HepG2 (cell line): ENCODE results near the gene VSX1. TPM values are rescaled to one million over a fixed set of nuclear protein-coding genes. Genes with fewer than 3 reads are reported as not detected.
A peak's percentile ranks its signal among the peaks of the same experiment; 100 is the strongest.

Experiments
- DMAP1 ChIP-seq: IDR thresholded peaks from 2 replicates; pipeline ENCODE4 v1.6.1; 2016
- ELF1 ChIP-seq: sonication (generic); formaldehyde crosslinking; IDR thresholded peaks from 2 replicates; pipeline ENCODE4 v1.4.0; 2020; ENCODE audit warnings: missing genetic modification reagents
- GTF3A ChIP-seq: sonication (generic); formaldehyde crosslinking; conservative IDR thresholded peaks from 2 replicates; pipeline ENCODE4 v1.4.0; 2020; ENCODE audit warnings: mild to moderate bottlenecking, missing genetic modification reagents
- PATZ1 ChIP-seq: sonication (generic); formaldehyde crosslinking; IDR thresholded peaks from 2 replicates; pipeline ENCODE4 v1.4.0; 2020; ENCODE audit warnings: missing genetic modification reagents
- PREB ChIP-seq: sonication (generic); formaldehyde crosslinking; IDR thresholded peaks from 2 replicates; pipeline ENCODE4 v1.4.0; 2020; ENCODE audit warnings: missing genetic modification reagents
- SIN3A ChIP-seq: IDR thresholded peaks from 2 replicates; pipeline ENCODE4 v1.6.1; 2011; ENCODE audit warnings: low read depth, mild to moderate bottlenecking, control low read depth, low read length, borderline replicate concordance
- SMC3 ChIP-seq: IDR thresholded peaks from 2 replicates; pipeline ENCODE4 v1.6.1; 2011; ENCODE audit warnings: low read length, improper control_type of control experiment
- SPEN ChIP-seq: sonication (generic); formaldehyde crosslinking; IDR thresholded peaks from 2 replicates; pipeline ENCODE4 v1.5.1; 2020; ENCODE audit warnings: low read depth, mild to moderate bottlenecking, missing genetic modification reagents
- ZBTB2 ChIP-seq: sonication (generic); formaldehyde crosslinking; IDR thresholded peaks from 2 replicates; pipeline ENCODE4 v1.8.0; 2022; ENCODE audit warnings: low read depth, missing genetic modification reagents
- ZNF124 ChIP-seq: sonication (generic); formaldehyde crosslinking; IDR thresholded peaks from 2 replicates; pipeline ENCODE4 v1.4.0; 2020; ENCODE audit warnings: missing genetic modification reagents
- ZNF225 ChIP-seq: sonication (generic); formaldehyde crosslinking; IDR thresholded peaks from 2 replicates; pipeline ENCODE4 v1.4.0; 2020; ENCODE audit warnings: mild to moderate bottlenecking, missing genetic modification reagents
- ZNF446 ChIP-seq: sonication (generic); formaldehyde crosslinking; IDR thresholded peaks from 2 replicates; pipeline ENCODE4 v1.5.0; 2020; ENCODE audit warnings: mild to moderate bottlenecking, missing genetic modification reagents
- ZNF468 ChIP-seq: sonication (generic); formaldehyde crosslinking; IDR thresholded peaks from 2 replicates; pipeline ENCODE4 v1.8.0; 2022; ENCODE audit warnings: mild to moderate bottlenecking, moderate library complexity, missing genetic modification reagents
- ZNF546 ChIP-seq: sonication (generic); formaldehyde crosslinking; conservative IDR thresholded peaks from 2 replicates; pipeline ENCODE4 v1.8.1; 2023; ENCODE audit warnings: mild to moderate bottlenecking, missing genetic modification reagents
- ZNF557 ChIP-seq: sonication (generic); formaldehyde crosslinking; IDR thresholded peaks from 2 replicates; pipeline ENCODE4 v1.4.0; 2020; ENCODE audit warnings: missing genetic modification reagents
- ZNF768 ChIP-seq: sonication (generic); formaldehyde crosslinking; IDR thresholded peaks from 2 replicates; pipeline ENCODE4 v1.4.0; 2020; ENCODE audit warnings: missing genetic modification reagents
- ZNF850 ChIP-seq: sonication (generic); formaldehyde crosslinking; conservative IDR thresholded peaks from 2 replicates; pipeline ENCODE4 v1.9.0; 2021; ENCODE audit warnings: mild to moderate bottlenecking, missing genetic modification reagents
- polyA plus RNA-seq, 8 experiments: library from polyadenylated mRNA; depleted of rRNA in 3 of 8; stranded (reverse) in 7 of 8; unstranded in 1 of 8; fragments of >200 nt; fragmentation: Illumina TruSeq in 4 of 8; extraction: Trizol in 4 of 8; gene quantifications; 2 replicates each; pipeline versions ENCODE4 v1.2.1 to v1.2.3, GENCODE V29; 2011 to 2016; ENCODE audit warnings: low read depth in 4 of 8, missing spikeins in 1 of 8, mixed read lengths in 1 of 8; ENCODE audit not compliant: insufficient read depth in 1 of 8
- total RNA-seq, 5 experiments: library from RNA; depleted of rRNA; stranded (reverse); fragments of >200 nt; fragmentation: Illumina TruSeq; extraction: Trizol; gene quantifications; 2 replicates each; pipeline ENCODE4 v1.2.3, GENCODE V29; 2016; ENCODE audit warnings: low read depth in 1 of 5
- TF ChIP-seq, protein P1 (sequence below): IDR thresholded peaks from 2 replicates; pipeline ENCODE4 v1.6.1; 2016; ENCODE audit warnings: missing genetic modification reagents, missing compliant biosample characterization
- TF ChIP-seq, protein P2 (sequence below): sonication (generic); formaldehyde crosslinking; conservative IDR thresholded peaks from 2 replicates; pipeline ENCODE4 v1.4.0; 2020; ENCODE audit warnings: missing genetic modification reagents
- TF ChIP-seq, protein P3 (sequence below): IDR thresholded peaks from 2 replicates; pipeline ENCODE4 v1.6.1; 2016; ENCODE audit warnings: missing compliant biosample characterization, missing genetic modification reagents, borderline replicate concordance

Gene VSX1
- total and polyA plus RNA-seq, 2 of the 13 experiments (the other 11 are each of a cell fraction or from before 2014, with no cell fraction given) = 0.04 TPM; not detected in 1

GRCh38 chr20:25057234-25058050 lies 24.5 kb downstream of the VSX1 start (continued):
- TF ChIP-seq SPEN (peak; percentile 21), PATZ1 (CRISPR knock-in tag) (peak; percentile 89), SMC3 (no peak), GTF3A (CRISPR knock-in tag) (0 out of 2 replicates have a peak, but pooled peaks have one; percentile 7), ZBTB2 (CRISPR knock-in tag) (no peak; the same call in 1 of the 2 replicates), ZNF546 (CRISPR knock-in tag) (peak; percentile 87; the same call in 1 of the 2 replicates), PREB (CRISPR knock-in tag) (peak; percentile 82; the same call in 1 of the 2 replicates), ZNF850 (no peak), ZNF225 (CRISPR knock-in tag) (no peak; the same call in 1 of the 2 replicates), SIN3A (peak; percentile 49; the same call in 1 of the 2 replicates), ZNF468 (CRISPR knock-in tag) (no peak), DMAP1 (CRISPR knock-in tag) (peak; percentile 23), ZNF446 (CRISPR knock-in tag) (peak; percentile 25; the same call in 1 of the 2 replicates), ZNF124 (CRISPR knock-in tag) (no peak), ELF1 (CRISPR knock-in tag) (no peak; the same call in 1 of the 2 replicates), ZNF557 (CRISPR knock-in tag) (no peak), ZNF768 (CRISPR knock-in tag) (peak; percentile 4; the same call in 1 of the 2 replicates)
- TF ChIP-seq, protein P1, sequence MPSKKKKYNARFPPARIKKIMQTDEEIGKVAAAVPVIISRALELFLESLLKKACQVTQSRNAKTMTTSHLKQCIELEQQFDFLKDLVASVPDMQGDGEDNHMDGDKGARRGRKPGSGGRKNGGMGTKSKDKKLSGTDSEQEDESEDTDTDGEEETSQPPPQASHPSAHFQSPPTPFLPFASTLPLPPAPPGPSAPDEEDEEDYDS (CRISPR knock-in tag) = no peak
- TF ChIP-seq, protein P2, sequence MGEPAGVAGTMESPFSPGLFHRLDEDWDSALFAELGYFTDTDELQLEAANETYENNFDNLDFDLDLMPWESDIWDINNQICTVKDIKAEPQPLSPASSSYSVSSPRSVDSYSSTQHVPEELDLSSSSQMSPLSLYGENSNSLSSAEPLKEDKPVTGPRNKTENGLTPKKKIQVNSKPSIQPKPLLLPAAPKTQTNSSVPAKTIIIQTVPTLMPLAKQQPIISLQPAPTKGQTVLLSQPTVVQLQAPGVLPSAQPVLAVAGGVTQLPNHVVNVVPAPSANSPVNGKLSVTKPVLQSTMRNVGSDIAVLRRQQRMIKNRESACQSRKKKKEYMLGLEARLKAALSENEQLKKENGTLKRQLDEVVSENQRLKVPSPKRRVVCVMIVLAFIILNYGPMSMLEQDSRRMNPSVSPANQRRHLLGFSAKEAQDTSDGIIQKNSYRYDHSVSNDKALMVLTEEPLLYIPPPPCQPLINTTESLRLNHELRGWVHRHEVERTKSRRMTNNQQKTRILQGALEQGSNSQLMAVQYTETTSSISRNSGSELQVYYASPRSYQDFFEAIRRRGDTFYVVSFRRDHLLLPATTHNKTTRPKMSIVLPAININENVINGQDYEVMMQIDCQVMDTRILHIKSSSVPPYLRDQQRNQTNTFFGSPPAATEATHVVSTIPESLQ (CRISPR knock-in tag) = 0 out of 2 replicates have a peak, but pooled peaks have one; percentile 76
- TF ChIP-seq, protein P3, sequence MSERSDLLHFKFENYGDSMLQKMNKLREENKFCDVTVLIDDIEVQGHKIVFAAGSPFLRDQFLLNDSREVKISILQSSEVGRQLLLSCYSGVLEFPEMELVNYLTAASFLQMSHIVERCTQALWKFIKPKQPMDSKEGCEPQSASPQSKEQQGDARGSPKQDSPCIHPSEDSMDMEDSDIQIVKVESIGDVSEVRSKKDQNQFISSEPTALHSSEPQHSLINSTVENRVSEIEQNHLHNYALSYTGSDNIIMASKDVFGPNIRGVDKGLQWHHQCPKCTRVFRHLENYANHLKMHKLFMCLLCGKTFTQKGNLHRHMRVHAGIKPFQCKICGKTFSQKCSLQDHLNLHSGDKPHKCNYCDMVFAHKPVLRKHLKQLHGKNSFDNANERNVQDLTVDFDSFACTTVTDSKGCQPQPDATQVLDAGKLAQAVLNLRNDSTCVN (CRISPR knock-in tag) = no peak; the same call in 1 of the 2 replicates
